ENCODE measurements around the gene QRICH2. TPM values are rescaled to one million over a fixed set of nuclear protein-coding genes. Genes with fewer than 3 reads are reported as not detected.
"Not testable (repeated sequence)": the region's sequence is repeated elsewhere in the genome, so short reads cannot be mapped to it uniquely, and the experiment has no call there.

The QRICH2 gene
- total and polyA plus RNA-seq, 9 of the 15 experiments (the other 6 are each of a cell fraction or from before 2014, with no cell fraction given), result 0.03 to 1.6 (median 0.81) TPM

GRCh38 chr17:76252967-76253766, 54.9 kb downstream of the QRICH2 start (continued):
- TF ChIP-seq BCOR (IDR thresholded peaks at IDR 0.05), result peak; percentile 76; the same call in 1 of the 2 replicates
- TF ChIP-seq TEAD4 (IDR thresholded peaks at IDR 0.05; ENCODE audit: low read length), result peak; percentile 59; the same call in 1 of the 2 replicates
- TF ChIP-seq TEAD4 (CRISPR knock-in tag; IDR thresholded peaks at IDR 0.05; ENCODE audit: borderline replicate concordance), result not testable (repeated sequence)
- TF ChIP-seq, protein P1, sequence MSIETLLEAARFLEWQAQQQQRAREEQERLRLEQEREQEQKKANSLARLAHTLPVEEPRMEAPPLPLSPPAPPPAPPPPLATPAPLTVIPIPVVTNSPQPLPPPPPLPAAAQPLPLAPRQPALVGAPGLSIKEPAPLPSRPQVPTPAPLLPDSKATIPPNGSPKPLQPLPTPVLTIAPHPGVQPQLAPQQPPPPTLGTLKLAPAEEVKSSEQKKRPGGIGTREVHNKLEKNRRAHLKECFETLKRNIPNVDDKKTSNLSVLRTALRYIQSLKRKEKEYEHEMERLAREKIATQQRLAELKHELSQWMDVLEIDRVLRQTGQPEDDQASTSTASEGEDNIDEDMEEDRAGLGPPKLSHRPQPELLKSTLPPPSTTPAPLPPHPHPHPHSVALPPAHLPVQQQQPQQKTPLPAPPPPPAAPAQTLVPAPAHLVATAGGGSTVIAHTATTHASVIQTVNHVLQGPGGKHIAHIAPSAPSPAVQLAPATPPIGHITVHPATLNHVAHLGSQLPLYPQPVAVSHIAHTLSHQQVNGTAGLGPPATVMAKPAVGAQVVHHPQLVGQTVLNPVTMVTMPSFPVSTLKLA (conservative IDR thresholded peaks at IDR 0.05), result 0 out of 4 replicates have a peak, but pooled peaks of 1 of the 2 experiments have one; percentile 33
- peak; percentile 55; the same call in 1 of the 2 replicates for TF ChIP-seq SMARCA4 (IDR thresholded peaks at IDR 0.05)
- TF ChIP-seq HES1 (IDR thresholded peaks at IDR 0.05; ENCODE audit: low read depth), result peak; percentile 65; the same call in 1 of the 2 replicates
- TF ChIP-seq EGR1 (conservative IDR thresholded peaks at IDR 0.05), result peak; percentile 87
- peak; percentile 17; the same call in 1 of the 2 replicates for TF ChIP-seq CTBP1 (IDR thresholded peaks at IDR 0.05; ENCODE audit: borderline replicate concordance)
- TF ChIP-seq CBFA2T2 (conservative IDR thresholded peaks at IDR 0.05), result peak; percentile 84
- TF ChIP-seq CREM (IDR thresholded peaks at IDR 0.05; ENCODE audit: low read depth), result peak; percentile 22; the same call in 1 of the 2 replicates
- 0 out of 2 replicates have a peak, but pooled peaks have one; percentile 32 for TF ChIP-seq SMARCE1 (IDR thresholded peaks at IDR 0.05)
- TF ChIP-seq HDAC1 (IDR thresholded peaks at IDR 0.05), result peak in 1 of 2 experiments; percentile 93; a peak in 2 of 4 replicates
- TF ChIP-seq TCF3 (CRISPR knock-in tag; IDR thresholded peaks at IDR 0.05), result peak; percentile 71
- peak; percentile 80 for TF ChIP-seq ARID1B (IDR thresholded peaks at IDR 0.05)
- TF ChIP-seq NCOR1 (IDR thresholded peaks at IDR 0.05), result peak; percentile 77

All from K562 (cell line).